ENCODE measurements around the gene HAUS3. TPM values are rescaled to one million over a fixed set of nuclear protein-coding genes. Genes with fewer than 3 reads are reported as not detected.

Gene HAUS3
- total RNA-seq, 4 donors from 2014 or later = 9.5 to 27.6 (median 10.8) TPM

DNA sequence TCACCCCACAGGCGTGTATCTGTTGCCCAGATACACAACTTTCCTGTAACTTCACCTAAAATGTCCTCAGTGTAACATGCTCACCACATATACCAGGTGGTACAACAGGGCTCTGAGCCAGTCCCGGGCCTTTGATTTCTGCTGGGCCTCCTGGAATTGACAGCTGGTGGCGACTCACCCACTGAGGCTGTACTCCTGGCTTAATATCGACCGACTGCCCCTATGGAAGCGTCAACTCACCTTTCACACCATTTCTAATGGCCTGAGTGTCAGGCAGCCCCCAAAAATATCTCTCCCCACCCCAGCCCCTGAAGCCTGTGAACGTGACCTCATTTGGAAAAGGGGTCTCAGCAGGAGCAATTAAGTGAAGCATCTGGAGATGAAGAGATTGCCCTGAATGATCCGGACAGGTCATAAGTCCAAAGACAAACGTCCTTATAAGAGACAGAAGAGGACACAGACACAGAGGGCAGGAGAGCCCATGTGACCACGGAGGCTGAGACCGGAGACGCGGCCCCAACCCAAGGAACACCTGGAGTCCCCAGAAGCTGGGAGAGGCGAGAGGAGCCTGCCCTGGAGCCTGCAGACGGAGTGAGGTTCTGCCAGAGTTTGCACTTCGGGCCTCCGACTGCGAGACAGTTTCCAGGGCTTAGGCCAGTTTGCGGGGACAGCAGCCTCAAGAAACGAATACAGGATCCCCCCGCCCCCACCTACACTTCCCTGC, 32.6 kb upstream of the HAUS3 start:
- TF ChIP-seq, protein P1, sequence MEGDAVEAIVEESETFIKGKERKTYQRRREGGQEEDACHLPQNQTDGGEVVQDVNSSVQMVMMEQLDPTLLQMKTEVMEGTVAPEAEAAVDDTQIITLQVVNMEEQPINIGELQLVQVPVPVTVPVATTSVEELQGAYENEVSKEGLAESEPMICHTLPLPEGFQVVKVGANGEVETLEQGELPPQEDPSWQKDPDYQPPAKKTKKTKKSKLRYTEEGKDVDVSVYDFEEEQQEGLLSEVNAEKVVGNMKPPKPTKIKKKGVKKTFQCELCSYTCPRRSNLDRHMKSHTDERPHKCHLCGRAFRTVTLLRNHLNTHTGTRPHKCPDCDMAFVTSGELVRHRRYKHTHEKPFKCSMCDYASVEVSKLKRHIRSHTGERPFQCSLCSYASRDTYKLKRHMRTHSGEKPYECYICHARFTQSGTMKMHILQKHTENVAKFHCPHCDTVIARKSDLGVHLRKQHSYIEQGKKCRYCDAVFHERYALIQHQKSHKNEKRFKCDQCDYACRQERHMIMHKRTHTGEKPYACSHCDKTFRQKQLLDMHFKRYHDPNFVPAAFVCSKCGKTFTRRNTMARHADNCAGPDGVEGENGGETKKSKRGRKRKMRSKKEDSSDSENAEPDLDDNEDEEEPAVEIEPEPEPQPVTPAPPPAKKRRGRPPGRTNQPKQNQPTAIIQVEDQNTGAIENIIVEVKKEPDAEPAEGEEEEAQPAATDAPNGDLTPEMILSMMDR (IDR thresholded peaks at IDR 0.05) = no peak
- no peak for DNase-seq (ENCODE audit: low spot score)
- no peak for ATAC-seq (ENCODE audit: low FRiP score)

DNA sequence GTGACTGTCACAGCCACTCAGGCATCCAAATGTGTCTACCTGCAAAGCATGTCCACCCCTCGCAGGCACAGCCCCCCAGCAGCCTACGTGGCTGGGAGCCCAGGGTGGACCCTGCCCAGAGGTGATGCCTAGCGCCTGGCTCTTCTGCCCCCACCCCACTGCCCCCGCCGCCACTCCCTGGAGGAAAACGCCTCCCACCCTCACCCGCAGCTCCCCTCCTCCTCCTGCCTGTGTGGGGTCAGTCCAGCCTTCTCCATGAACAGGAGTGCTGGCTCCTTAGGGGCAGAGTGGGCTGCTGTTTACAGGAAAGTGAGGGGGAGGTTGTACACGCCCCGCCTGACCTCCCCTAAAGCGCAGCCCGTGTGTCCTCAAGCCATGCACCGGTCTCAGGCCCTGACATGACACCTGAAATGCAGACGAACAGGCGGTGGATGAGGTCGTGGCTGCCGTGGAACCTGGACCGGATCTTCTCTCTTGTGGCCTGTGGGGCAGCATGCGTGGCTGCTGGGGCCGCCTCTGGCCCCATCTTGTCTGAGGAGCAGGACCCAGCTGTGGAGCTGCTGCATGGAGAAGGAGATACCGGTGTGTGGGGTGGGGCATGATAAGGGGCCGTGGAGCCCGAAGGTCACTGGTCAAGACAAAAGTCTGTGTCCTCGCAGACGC, 31.9 kb upstream of the HAUS3 start:
- no peak for ATAC-seq (ENCODE audit: low FRiP score)
- DNase-seq (ENCODE audit: low spot score) = no peak
- TF ChIP-seq, protein P1 (IDR thresholded peaks at IDR 0.05) = no peak

DNA sequence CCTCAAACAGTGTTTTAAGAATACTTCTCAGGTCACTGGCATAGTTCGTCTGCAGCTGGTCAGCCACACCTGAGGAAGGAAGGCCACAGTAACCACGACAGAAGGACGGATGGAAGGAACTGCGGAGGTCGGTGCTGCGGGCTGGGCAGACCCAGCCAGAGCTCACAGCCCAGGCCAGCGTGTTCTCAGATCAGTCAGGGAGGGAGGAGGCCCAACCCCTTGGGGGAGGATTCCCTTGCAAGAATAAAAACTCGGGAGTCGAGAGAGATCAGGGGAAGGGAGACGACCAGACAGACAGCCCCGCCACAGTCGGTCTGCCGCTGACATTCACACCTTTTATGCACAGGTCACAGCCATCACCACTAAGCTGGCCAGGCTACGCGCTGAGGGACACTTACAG, 31.3 kb upstream of the HAUS3 start:
- TF ChIP-seq, protein P1 (IDR thresholded peaks at IDR 0.05) = no peak
- ATAC-seq (ENCODE audit: low FRiP score) = no peak
- DNase-seq (ENCODE audit: low spot score) = no peak

DNA sequence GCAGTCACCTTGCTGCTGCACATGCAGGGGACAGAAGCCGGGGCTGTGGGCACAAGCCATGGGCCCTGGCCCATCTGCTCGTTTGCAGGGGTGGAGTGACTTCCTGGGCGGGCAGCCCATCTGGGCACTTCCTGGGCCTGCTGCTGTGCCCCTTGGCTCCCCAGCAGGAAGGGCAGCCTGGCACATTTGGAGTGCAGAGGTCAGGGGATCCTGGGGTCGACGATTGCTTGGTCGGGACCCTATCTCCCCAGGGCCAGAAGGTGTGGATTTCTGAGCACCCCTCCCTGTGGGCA, 30.9 kb upstream of the HAUS3 start:
- no peak for DNase-seq (ENCODE audit: low spot score)
- ATAC-seq (ENCODE audit: low FRiP score) = no peak
- TF ChIP-seq, protein P1 (IDR thresholded peaks at IDR 0.05) = no peak

DNA sequence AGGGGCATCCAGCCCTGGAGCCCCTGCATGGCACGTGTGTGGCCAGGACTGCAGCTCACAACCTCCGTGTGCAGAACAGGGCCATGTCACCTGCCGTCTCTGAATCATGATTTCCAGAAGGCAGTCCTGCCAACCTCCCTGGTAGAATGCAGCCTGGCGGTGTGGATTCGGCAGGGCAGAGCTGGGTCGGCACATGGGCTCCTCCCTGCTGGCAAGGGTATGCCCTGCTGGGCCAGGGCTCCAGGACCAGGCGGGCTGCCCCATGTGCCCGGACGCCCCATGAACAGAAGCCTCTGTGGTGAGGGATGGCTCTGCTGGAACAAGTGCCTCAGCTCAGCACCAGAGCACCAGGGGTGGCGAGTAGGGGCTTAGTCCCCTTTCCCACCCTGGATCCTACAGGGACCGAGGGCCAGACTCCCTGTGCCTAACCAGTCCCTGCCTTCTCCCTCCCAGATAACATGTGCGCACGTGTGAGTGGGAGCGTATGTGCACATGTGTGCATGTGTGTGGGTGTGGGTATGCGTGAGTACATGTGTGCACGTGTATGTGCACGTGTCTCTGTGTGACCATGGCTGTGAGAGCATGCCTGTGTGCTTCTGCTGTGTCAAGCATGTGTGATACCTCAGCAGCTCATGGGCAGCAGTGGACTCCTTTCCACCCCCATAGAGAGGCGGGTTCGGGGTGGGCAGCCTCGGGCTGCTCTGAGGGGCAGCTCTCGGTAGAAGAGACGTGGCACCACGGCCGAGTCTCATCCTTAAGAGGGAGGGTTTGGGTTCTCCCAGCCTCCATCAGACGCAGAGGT, 30.3 kb upstream of the HAUS3 start:
- TF ChIP-seq, protein P1 (IDR thresholded peaks at IDR 0.05) = no peak
- DNase-seq (ENCODE audit: low spot score) (no peak), ATAC-seq (ENCODE audit: low FRiP score) (no peak)

DNA sequence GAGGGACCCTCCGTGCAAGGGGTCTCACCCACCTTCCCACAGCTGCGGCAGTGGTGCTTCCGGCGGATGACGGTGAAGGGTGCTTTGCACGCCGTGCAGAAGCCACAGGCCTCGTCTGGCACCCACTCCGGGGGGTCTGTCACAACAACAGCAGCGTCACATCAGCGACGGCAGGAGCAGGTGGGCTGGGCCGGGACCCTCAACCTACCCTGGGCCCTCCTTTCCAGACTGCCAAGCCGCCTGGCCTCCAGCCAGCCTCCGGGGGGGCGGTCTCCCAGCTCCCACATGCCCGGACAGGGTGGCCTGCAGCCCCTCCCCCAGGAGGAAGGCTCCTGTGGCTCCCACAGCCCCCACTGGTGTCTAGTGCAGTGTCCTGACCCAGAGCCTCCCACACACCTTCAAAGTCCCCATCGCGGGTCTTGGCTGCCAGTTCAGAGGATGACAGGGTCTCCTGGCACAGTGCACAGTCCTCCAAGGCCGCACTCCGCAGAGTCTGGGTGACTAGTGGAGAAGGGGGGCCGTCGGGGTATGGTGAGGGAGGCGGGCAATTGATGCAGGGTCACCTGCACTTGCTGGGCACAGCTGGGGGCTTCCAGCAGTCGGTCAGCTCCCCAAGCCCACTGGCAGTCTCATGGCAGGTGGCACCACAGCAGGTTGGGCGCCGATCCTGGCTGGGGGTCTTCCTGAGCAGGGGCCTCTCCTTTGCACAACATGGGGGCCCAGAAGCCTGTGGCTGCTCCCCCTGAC, 29.5 kb upstream of the HAUS3 start:
- ATAC-seq (ENCODE audit: low FRiP score) (no peak), DNase-seq (ENCODE audit: low spot score) (no peak)
- TF ChIP-seq, protein P1 (IDR thresholded peaks at IDR 0.05) = no peak
